SK-N-SH treated with all-trans-retinoic acid at 6 μM for 48 hours (cell line): ENCODE measurements around the gene DYNC1LI2.

Source experiments
- CSDC2 ChIP-seq: fragments of 250-450 bp; sonication (Bioruptor Pico); IDR thresholded peaks from 2 replicates; pipeline ENCODE4 v1.5.0; 2020; ENCODE audit warnings: mild to moderate bottlenecking, moderate library complexity
- CSRNP3 ChIP-seq: fragments of 250-450 bp; sonication (Bioruptor Pico); IDR thresholded peaks from 2 replicates; pipeline ENCODE4 v1.5.1; 2021; ENCODE audit warnings: mild to moderate bottlenecking, moderate library complexity
- PATZ1 ChIP-seq: fragments of 250-450 bp; sonication (Bioruptor Pico); IDR thresholded peaks from 2 replicates; pipeline ENCODE4 v1.8.0; 2020; ENCODE audit warnings: mild to moderate bottlenecking, moderate library complexity, borderline replicate concordance
- POU6F1 ChIP-seq: fragments of 250-450 bp; sonication (Bioruptor Pico); IDR thresholded peaks from 2 replicates; pipeline ENCODE4 v1.8.0; 2021; ENCODE audit warnings: low read depth, mild to moderate bottlenecking, moderate library complexity, borderline replicate concordance
- RARB ChIP-seq: fragments of 250-450 bp; sonication (Bioruptor Pico); IDR thresholded peaks from 2 replicates; pipeline ENCODE4 v1.8.0; 2021; ENCODE audit warnings: mild to moderate bottlenecking, moderate library complexity
- SNAI2 ChIP-seq: fragments of 250-450 bp; sonication (Bioruptor Pico); IDR thresholded peaks from 2 replicates; pipeline ENCODE4 v1.5.0; 2020; ENCODE audit warnings: mild to moderate bottlenecking, moderate library complexity
- ZC3H10 ChIP-seq: fragments of 250-450 bp; sonication (Bioruptor Pico); IDR thresholded peaks from 2 replicates; pipeline ENCODE4 v1.5.1; 2021; ENCODE audit warnings: mild to moderate bottlenecking, moderate library complexity

- no peak for TF ChIP-seq SNAI2
- TF ChIP-seq ZC3H10 (CRISPR knock-in tag), result no peak
- TF ChIP-seq POU6F1 (CRISPR knock-in tag), result no peak
- TF ChIP-seq CSDC2 (CRISPR knock-in tag), result no peak
- TF ChIP-seq PATZ1 (CRISPR knock-in tag), result no peak
- TF ChIP-seq CSRNP3 (CRISPR knock-in tag), result no peak
- no peak for TF ChIP-seq RARB (CRISPR knock-in tag)
Observed at GRCh38 chr16:66800856-66801255, 49.4 kb upstream of the DYNC1LI2 start.
